Astrocyte (in vitro differentiated cells and primary cell): Measurements from ENCODE around the gene CLCN7. TPM values are rescaled to one million over a fixed set of nuclear protein-coding genes. Genes with fewer than 3 reads are reported as not detected.
"Not testable (repeated sequence)": the region's sequence is repeated elsewhere in the genome, so short reads cannot be mapped to it uniquely, and the experiment has no call there.

ENCODE experiments used
- DNase-seq: peaks from one replicate; pipeline ENCODE4 v3.0.0-alpha.2; 2010; ENCODE audit warnings: low read depth
- FAIRE-seq: peaks from 2 replicates; lab custom pipeline; 2011; peaks lifted over from hg19 to GRCh38; lab: Jason Lieb, UNC
- H2AFZ ChIP-seq: 2 replicates; pipeline ENCODE4 v1.6.0; 2012; ENCODE audit warnings: low read depth, low read length, inconsistent platforms
- H3K27ac ChIP-seq: 2 replicates; pipeline ENCODE4 v1.5.1; 2011; ENCODE audit warnings: low read depth, low read length, inconsistent platforms
- H3K27me3 ChIP-seq: 2 replicates; pipeline ENCODE4 v1.6.0; 2011; ENCODE audit warnings: low read length, inconsistent platforms; ENCODE audit not compliant: insufficient read depth
- H3K36me3 ChIP-seq: 2 replicates; pipeline ENCODE4 v1.5.1; 2011; ENCODE audit warnings: low read length, inconsistent platforms; ENCODE audit not compliant: insufficient read depth
- H3K4me1 ChIP-seq: 2 replicates; pipeline ENCODE4 v1.5.1; 2011; ENCODE audit warnings: low read length, inconsistent platforms; ENCODE audit not compliant: insufficient read depth
- H3K4me2 ChIP-seq: 2 replicates; pipeline ENCODE4 v1.6.0; 2012; ENCODE audit warnings: low read length, inconsistent platforms
- H3K4me3 ChIP-seq: 2 replicates; pipeline ENCODE4 v1.5.1; 2011; ENCODE audit warnings: low read depth, mild to moderate bottlenecking, low read length, inconsistent platforms; ENCODE audit not compliant: insufficient read depth
- H3K79me2 ChIP-seq: 2 replicates; pipeline ENCODE4 v1.6.0; 2012; ENCODE audit warnings: mild to moderate bottlenecking, low read length, inconsistent platforms; ENCODE audit not compliant: insufficient read depth
- H3K9ac ChIP-seq: 2 replicates; pipeline ENCODE4 v1.6.0; 2012; ENCODE audit warnings: mild to moderate bottlenecking, low read length, inconsistent platforms
- H3K9me3 ChIP-seq: 2 replicates; pipeline ENCODE4 v1.5.1; 2012; ENCODE audit warnings: low read depth, mild to moderate bottlenecking, low read length, inconsistent platforms; ENCODE audit not compliant: insufficient read depth
- H4K20me1 ChIP-seq: 2 replicates; pipeline ENCODE4 v1.6.0; 2012; ENCODE audit warnings: low read length, inconsistent platforms; ENCODE audit not compliant: insufficient read depth
- H3K27ac Mint-ChIP-seq: one replicate; pipeline ENCODE4 v1.8.0; 2021; ENCODE audit warnings: mild to moderate bottlenecking, mixed read lengths; ENCODE audit not compliant: unreplicated experiment
- H3K27me3 Mint-ChIP-seq: one replicate; pipeline ENCODE4 v1.8.0; 2021; ENCODE audit warnings: low read depth, mixed read lengths; ENCODE audit not compliant: unreplicated experiment
- H3K36me3 Mint-ChIP-seq: one replicate; pipeline ENCODE4 v1.8.0; 2021; ENCODE audit warnings: low read depth, mixed read lengths; ENCODE audit not compliant: unreplicated experiment
- H3K4me1 Mint-ChIP-seq: one replicate; pipeline ENCODE4 v1.8.0; 2021; ENCODE audit warnings: low read depth, mixed read lengths; ENCODE audit not compliant: unreplicated experiment
- H3K4me3 Mint-ChIP-seq: one replicate; pipeline ENCODE4 v1.8.0; 2021; ENCODE audit warnings: mild to moderate bottlenecking, moderate library complexity, mixed read lengths; ENCODE audit not compliant: unreplicated experiment
- H3K9me3 Mint-ChIP-seq: one replicate; pipeline ENCODE4 v1.8.0; 2021; ENCODE audit warnings: mild to moderate bottlenecking, mixed read lengths; ENCODE audit not compliant: unreplicated experiment
- EZH2 ChIP-seq: IDR thresholded peaks from 2 replicates; pipeline ENCODE4 v1.6.1; 2012; ENCODE audit warnings: mild to moderate bottlenecking, low read length, inconsistent platforms; ENCODE audit not compliant: insufficient read depth
- total RNA-seq: library from RNA; stranded (reverse); gene quantifications from 2 replicates; pipeline ENCODE4 v1.2.1, GENCODE V29; 2021
- TF ChIP-seq, protein P1 (sequence below): IDR thresholded peaks from 2 replicates; pipeline ENCODE4 v1.5.1; 2011; ENCODE audit warnings: low read depth, mild to moderate bottlenecking, inconsistent platforms, low read length, moderate library complexity; ENCODE audit not compliant: insufficient read depth

Gene CLCN7
- total RNA-seq, 1 donor from 2014 or later, result 66.7 TPM

DNA sequence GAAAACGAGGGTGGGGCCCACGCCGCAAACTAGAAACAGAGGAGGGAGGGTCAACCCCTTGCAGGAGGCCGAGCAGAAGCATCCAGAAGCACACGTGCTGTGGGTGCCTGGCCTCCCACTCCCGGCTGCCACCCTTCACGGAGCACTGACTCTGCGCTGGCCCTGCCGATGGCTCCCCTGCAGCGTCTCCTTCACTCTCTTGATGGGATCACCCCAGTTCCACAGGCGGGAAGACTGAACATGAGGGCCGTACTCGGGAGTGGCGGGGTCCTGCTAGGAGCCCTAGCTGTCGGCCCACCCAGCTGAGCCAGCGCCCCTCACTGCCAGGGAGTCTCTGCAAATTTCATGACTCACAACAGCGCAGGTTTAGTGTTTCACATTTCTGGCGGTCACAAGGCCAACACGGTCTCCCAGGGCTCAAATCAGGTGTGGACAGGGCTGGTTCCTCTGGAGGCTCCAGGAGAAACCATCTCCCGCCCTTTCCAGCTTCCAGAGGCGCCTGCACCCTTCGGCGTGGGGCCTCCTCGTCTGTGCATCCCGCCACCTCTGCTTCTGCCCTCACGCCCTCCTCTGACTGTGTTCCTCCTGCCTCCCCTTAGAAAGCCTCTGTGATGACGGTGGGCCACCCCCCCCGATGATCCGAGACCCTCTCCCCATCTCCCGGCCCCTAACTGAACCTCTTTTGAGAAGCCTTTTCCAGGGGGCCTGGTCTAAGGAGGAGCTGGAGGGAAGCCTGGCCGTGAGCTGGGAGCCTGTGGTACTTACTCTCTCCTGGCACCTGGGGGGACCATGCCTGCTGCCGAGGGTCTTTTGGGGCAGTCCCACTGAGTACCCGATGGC lies 11.9 kb upstream of the CLCN7 start:
- TF ChIP-seq EZH2, result no peak
- DNase-seq, result no peak
- Histone ChIP-seq H3K4me2 (no peak overlapping the region), H3K27me3 (peaks cover 11% of the 10 kb centered on the region), H3K4me1 (peaks cover 5% of the 10 kb centered on the region), H3K9me3 (peaks cover 3% of the 10 kb centered on the region), H3K4me3 (no peak overlapping the region), H3K27ac (no peak overlapping the region), H2AFZ (no peak overlapping the region), H3K79me2 (no peaks in the 10 kb centered on the region), H3K9ac (no peak overlapping the region), H3K36me3 (no peaks in the 10 kb centered on the region), H4K20me1 (no peaks in the 10 kb centered on the region)
- Mint-ChIP-seq H3K4me1 (no peaks in the 10 kb centered on the region), H3K9me3 (no peaks in the 10 kb centered on the region), H3K4me3 (no peak overlapping the region), H3K36me3 (no peaks in the 10 kb centered on the region), H3K27me3 (peaks cover 30% of the 10 kb centered on the region), H3K27ac (no peak overlapping the region)
- FAIRE-seq, result no peak

DNA sequence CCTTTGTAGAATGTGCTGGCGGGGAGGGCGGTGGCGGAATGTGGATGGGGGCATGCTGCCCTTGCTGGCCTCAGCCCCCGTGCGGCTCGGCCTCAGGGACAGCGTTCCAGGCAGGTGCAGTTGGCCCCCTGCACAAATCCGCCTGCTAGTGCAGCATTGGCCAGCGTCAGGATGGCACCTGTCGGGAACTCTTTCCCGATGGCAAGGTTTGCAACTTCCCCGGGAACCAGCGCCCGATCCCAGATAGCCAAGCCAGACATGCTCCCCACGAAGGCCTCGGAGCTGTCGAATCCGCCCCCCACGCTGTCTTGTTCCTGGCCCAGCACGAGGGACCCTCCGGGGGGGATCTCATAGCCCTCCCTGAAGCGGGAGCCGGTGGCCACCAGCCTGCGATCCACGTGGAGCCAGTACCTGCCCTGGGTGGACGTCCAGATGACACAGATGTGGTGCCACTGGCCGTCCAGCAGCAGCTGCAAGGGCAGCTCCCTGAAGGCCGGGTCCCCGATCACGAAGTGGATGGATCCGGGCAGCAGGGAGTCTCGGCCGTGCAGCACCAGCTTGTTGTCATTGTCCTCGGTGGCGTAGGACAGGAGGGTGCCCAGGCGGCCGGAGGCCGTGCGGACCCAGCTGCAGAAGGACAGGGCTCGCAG lies 11.1 kb upstream of the CLCN7 start:
- peaks cover 7% of the 10 kb centered on the region for H3K4me1 ChIP-seq
- FAIRE-seq (no peak), DNase-seq (no peak)
- TF ChIP-seq, protein P1, sequence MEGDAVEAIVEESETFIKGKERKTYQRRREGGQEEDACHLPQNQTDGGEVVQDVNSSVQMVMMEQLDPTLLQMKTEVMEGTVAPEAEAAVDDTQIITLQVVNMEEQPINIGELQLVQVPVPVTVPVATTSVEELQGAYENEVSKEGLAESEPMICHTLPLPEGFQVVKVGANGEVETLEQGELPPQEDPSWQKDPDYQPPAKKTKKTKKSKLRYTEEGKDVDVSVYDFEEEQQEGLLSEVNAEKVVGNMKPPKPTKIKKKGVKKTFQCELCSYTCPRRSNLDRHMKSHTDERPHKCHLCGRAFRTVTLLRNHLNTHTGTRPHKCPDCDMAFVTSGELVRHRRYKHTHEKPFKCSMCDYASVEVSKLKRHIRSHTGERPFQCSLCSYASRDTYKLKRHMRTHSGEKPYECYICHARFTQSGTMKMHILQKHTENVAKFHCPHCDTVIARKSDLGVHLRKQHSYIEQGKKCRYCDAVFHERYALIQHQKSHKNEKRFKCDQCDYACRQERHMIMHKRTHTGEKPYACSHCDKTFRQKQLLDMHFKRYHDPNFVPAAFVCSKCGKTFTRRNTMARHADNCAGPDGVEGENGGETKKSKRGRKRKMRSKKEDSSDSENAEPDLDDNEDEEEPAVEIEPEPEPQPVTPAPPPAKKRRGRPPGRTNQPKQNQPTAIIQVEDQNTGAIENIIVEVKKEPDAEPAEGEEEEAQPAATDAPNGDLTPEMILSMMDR, result no peak
- TF ChIP-seq EZH2, result no peak
- H3K4me2 ChIP-seq, result no peak overlapping the region
- H3K9me3 ChIP-seq, result peaks cover 3% of the 10 kb centered on the region
- no peak overlapping the region for H3K4me3 Mint-ChIP-seq
- H3K36me3 ChIP-seq, result no peaks in the 10 kb centered on the region
- no peaks in the 10 kb centered on the region for H3K4me1 Mint-ChIP-seq
- no peaks in the 10 kb centered on the region for H3K36me3 Mint-ChIP-seq
- no peak overlapping the region for H3K9ac ChIP-seq
- H3K27ac ChIP-seq, result no peak overlapping the region
- no peak overlapping the region for H2AFZ ChIP-seq
- H3K27me3 ChIP-seq, result peaks cover 11% of the 10 kb centered on the region
- H3K9me3 Mint-ChIP-seq, result no peaks in the 10 kb centered on the region
- no peaks in the 10 kb centered on the region for H4K20me1 ChIP-seq
- H3K27ac Mint-ChIP-seq, result no peak overlapping the region
- peaks cover 33% of the 10 kb centered on the region for H3K27me3 Mint-ChIP-seq
- no peaks in the 10 kb centered on the region for H3K79me2 ChIP-seq
- no peak overlapping the region for H3K4me3 ChIP-seq

DNA sequence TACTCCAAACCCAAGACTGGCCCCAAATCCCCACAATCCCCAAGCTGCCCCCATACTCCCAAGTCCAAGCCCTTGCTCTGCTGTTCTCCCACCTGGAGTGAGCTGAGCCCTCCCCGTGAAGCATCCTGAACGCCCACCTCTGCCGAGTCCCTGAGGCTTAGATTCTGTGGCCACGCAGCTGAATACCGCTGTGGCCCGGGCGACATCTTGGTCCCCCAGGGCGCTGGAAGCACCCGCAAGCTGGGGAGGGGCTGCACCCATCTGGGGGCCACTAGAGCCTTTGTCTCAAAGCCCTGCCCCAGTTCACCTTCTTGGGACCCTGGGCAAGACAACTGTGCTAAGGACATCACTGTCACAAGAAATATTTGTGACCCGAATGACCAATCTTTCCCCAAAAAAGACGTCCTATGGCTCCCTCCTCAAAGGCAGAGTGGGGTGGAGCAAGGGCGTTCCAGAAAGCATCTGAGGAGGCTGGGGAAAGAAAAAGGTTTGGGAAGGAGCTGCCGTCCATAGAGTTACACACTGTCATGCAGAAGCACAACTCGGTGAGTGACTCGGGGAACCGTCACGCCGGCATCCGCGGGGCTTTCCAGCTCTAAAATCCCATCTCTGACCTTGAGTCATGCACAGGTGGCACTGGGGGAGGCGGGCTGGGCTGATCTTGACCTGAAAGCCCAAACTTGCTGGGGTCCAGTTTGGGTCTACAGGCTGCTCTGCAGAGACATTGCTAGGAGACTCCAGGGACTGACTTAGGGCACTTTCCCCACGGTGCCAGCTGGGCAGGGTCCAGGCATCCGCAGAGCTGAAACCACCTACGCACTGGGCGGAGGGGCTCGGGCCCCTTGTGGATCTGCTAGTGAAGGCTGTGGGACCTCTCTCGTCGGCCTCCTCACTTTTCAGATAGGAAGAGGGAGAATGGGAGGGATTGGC lies 7.3 kb upstream of the CLCN7 start:
- Mint-ChIP-seq H3K27me3 (peaks cover 31% of the 10 kb centered on the region), H3K9me3 (peaks cover 8% of the 10 kb centered on the region), H3K36me3 (no peaks in the 10 kb centered on the region), H3K27ac (no peak overlapping the region), H3K4me1 (no peaks in the 10 kb centered on the region), H3K4me3 (no peak overlapping the region)
- Histone ChIP-seq H3K9ac (no peak overlapping the region), H4K20me1 (no peaks in the 10 kb centered on the region), H2AFZ (peak overlapping the region; percentile 17), H3K4me1 (peaks cover 7% of the 10 kb centered on the region), H3K27ac (no peak overlapping the region), H3K79me2 (no peaks in the 10 kb centered on the region), H3K4me3 (no peak overlapping the region), H3K27me3 (peaks cover 11% of the 10 kb centered on the region), H3K4me2 (peak overlapping the region; percentile 50), H3K9me3 (peaks cover 3% of the 10 kb centered on the region), H3K36me3 (no peaks in the 10 kb centered on the region)
- peak; percentile 49 for DNase-seq
- TF ChIP-seq, protein P1, result no peak
- no peak for TF ChIP-seq EZH2
- FAIRE-seq, result no peak

DNA sequence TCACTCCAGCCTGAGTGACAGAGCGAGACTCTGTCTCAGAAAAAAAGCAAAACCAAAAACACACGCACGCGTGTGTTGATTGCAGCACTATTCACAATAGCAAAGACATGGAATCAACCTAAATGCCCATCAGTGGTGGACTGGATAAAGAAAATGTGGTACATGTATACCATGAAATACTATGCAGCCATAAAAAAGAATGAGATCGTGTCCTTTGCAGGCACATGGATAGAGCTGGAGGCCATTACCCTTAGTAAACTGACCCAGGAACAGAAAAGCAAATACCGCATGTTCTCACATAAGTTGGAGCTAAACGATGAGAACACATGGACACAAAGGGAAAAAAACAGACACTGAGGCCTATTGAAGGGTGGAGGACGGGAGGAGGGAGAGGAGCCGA lies 4.1 kb upstream of the CLCN7 start:
- not testable (repeated sequence) for H3K27me3 ChIP-seq, FAIRE-seq, H3K27ac ChIP-seq, H3K4me2 ChIP-seq, H3K9me3 ChIP-seq, H3K36me3 Mint-ChIP-seq, H3K27ac Mint-ChIP-seq, H3K9ac ChIP-seq, H3K4me3 ChIP-seq, H4K20me1 ChIP-seq, DNase-seq, H3K36me3 ChIP-seq, H2AFZ ChIP-seq, H3K4me1 Mint-ChIP-seq, H3K79me2 ChIP-seq
- Mint-ChIP-seq H3K4me3 (peak overlapping the region; percentile 17), H3K27me3 (peaks cover 22% of the 10 kb centered on the region), H3K9me3 (peaks cover 14% of the 10 kb centered on the region)
- peaks cover 20% of the 10 kb centered on the region for H3K4me1 ChIP-seq
